ENCODE measurements around the gene XPOT.

The XPOT gene

DNA sequence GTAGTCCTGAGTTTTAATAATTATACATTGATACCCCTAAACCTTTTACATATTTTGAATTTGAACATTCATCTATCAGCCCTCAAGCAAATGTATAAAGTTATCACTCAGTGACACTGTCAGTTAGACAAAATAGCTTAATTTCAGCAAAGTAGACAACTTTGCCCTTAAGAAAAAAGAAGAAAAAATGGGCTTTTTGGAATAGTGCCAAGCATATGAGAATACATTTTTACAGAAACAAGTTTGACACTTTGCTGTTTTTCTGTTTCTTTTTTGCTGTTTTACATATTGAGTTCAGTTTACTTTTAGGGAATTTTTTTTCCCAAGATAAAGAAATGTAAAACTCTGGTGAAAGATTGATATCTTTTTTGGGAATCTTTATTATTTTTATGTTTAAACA lies 62.0 kb downstream of the XPOT start:
- H3K4me3 ChIP-seq (ENCODE audit: low read depth, low read length): no peak overlapping the region
- DNase-seq (ENCODE audit: low read depth): no peak

DNA sequence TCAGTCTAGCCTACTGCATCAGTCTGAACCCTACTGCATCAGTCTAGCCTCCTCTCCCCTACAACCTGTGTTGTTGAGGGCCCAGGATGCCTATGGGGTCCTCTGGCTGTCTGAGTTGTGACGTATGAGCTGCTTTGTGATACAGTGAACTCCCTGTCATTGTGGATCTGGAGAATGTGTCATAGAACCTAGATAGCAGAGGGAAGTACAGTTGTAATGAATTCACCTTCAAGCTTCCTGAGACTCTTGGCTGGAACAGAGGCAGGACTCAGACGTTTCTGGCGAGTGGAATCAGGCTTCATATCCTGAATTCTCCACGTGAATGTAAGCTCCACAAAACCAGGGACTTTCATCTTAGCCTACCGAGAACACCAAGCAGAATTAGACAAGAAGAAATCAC lies 64.8 kb downstream of the XPOT start:
- no peak overlapping the region for H3K4me3 ChIP-seq (ENCODE audit: low read depth, low read length)
- TF ChIP-seq CTCF (IDR thresholded peaks at IDR 0.05; ENCODE audit: low read depth, low read length, missing control alignments): no peak
- DNase-seq (ENCODE audit: low read depth): no peak

More for the DNA sequence above, 62.0 kb downstream of the XPOT start:
- TF ChIP-seq CTCF (IDR thresholded peaks at IDR 0.05; ENCODE audit: low read depth, low read length, missing control alignments): no peak

- no peak overlapping the region for H3K4me3 ChIP-seq (ENCODE audit: low read depth, low read length)
- no peak for TF ChIP-seq CTCF (IDR thresholded peaks at IDR 0.05; ENCODE audit: low read depth, low read length, missing control alignments)
- no peak for DNase-seq (ENCODE audit: low read depth)
Observed at GRCh38 chr12:64469455-64470142, 65.4 kb downstream of the XPOT start.

- DNase-seq (ENCODE audit: low read depth): no peak
- TF ChIP-seq CTCF (IDR thresholded peaks at IDR 0.05; ENCODE audit: low read depth, low read length, missing control alignments): no peak
- H3K4me3 ChIP-seq (ENCODE audit: low read depth, low read length): no peak overlapping the region
Observed at GRCh38 chr12:64470495-64470894, 66.3 kb downstream of the XPOT start.

GRCh38 chr12:64473176-64473575 lies 69.0 kb downstream of the XPOT start:
- DNase-seq (ENCODE audit: low read depth): no peak
- no peak for TF ChIP-seq CTCF (IDR thresholded peaks at IDR 0.05; ENCODE audit: low read depth, low read length, missing control alignments)

GRCh38 chr12:64475518-64475917 lies 71.3 kb downstream of the XPOT start:
- no peak for DNase-seq (ENCODE audit: low read depth)
- no peak for TF ChIP-seq CTCF (IDR thresholded peaks at IDR 0.05; ENCODE audit: low read depth, low read length, missing control alignments)
- no peak overlapping the region for H3K4me3 ChIP-seq (ENCODE audit: low read depth, low read length)

More at GRCh38 chr12:64473176-64473575, 69.0 kb downstream of the XPOT start:
- no peak overlapping the region for H3K4me3 ChIP-seq (ENCODE audit: low read depth, low read length)

DNA sequence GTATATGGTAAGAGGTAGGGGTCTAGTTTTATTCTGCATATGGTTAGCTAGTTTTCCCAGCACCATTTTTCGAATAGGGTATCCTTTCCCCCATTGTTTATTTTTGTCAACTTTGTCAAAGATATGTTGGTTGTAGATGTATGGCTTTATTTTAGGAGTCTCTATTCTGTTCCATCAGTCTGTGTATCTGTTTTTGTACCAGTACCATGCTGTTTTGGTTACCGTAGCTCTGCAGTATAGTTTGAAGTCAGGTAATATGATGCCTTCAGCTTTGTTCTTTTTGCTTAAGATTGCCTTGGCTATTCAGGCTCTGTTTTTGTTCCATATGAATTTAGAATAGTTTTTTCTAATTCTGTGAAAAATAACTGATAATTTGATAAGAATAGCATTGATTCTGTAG lies 72.7 kb downstream of the XPOT start:
- DNase-seq (ENCODE audit: low read depth): no peak
- H3K4me3 ChIP-seq (ENCODE audit: low read depth, low read length): no peak overlapping the region
- TF ChIP-seq CTCF (IDR thresholded peaks at IDR 0.05; ENCODE audit: low read depth, low read length, missing control alignments): no peak
